GM21528 (cell line): ENCODE measurements around the gene MOB3C.
"Not testable (repeated sequence)": the region's sequence is repeated elsewhere in the genome, so short reads cannot be mapped to it uniquely, and the experiment has no call there.

Experiments used
- ATAC-seq: cut with Tn5 transposase; IDR thresholded peaks from one replicate; pipeline ENCODE4 v1.9.1; 2021; ENCODE audit warnings: mild to moderate bottlenecking, moderate library complexity; ENCODE audit not compliant: unreplicated experiment, low FRiP score

The MOB3C gene

GRCh38 chr1:46616277-46617107 is at the start of gene MOB3C:
Gene MOB3C, minus strand, starts transcription at chr1:46616811. Its CDS starts 3,490 bp downstream, at chr1:46613321.
- peak; percentile 70 for ATAC-seq

DNA sequence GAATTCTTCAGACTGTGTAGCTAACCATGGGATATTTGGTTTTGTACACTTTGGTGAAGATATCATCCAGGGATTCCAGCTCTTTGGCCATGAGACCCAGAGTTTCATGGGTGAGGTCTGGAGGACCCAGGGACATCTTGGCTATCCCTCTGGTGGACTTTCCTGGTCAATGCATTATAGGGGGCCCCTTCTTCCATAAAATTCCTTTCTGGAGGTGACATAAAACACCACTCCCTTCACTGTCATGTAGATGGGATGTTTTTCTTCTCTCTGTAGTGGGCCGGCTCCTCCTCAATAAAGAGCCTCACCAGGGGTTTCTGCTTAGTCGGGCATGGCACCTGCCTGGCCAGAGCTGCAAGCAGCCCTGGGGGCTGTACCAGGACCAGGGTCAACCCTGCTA is 49.4 kb upstream of the MOB3C start:
- ATAC-seq, result no peak

- ATAC-seq, result not testable (repeated sequence)
Measured at GRCh38 chr1:46662919-46663318, 46.3 kb upstream of the MOB3C start.

DNA sequence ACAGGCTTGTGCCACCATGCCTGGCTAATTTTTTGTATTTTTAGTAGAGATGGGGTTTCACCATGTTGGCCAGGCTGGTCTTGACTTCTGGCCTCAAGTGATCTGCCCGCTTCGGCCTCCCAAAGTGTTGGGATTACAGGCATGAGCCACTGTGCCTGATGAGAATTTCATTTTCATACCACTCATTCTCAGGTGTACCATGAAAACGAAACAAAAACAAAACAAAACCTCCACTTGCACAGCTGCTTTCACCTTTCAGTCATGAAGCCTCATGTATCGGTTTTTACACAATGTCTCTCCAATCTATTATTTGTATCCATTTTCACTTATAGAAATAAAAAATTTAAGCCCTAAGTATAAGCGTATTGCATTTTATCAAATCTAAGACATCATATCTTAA is 43.5 kb upstream of the MOB3C start:
- ATAC-seq, result peak; percentile 82

GRCh38 chr1:46659307-46659870 is 42.8 kb upstream of the MOB3C start:
- ATAC-seq, result no peak

DNA sequence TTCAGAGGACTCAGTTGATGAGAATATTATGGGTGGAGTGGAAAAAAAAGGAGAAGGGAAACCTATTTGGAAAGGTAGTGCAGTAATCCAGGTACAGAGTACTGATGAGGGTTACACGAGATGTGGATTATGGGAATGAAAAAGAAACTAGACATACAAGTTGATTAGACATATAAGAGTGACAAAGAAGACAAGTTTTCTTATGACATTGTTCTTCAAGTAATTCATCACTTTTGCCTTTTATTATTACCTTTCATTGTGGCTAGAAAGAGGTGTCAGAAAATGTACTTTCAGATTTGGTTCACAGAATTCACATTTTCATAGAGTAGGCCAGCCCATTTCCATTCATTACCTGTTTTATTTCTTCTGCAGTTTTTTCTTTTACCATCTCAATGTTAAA is 41.2 kb upstream of the MOB3C start:
- ATAC-seq, result no peak

DNA sequence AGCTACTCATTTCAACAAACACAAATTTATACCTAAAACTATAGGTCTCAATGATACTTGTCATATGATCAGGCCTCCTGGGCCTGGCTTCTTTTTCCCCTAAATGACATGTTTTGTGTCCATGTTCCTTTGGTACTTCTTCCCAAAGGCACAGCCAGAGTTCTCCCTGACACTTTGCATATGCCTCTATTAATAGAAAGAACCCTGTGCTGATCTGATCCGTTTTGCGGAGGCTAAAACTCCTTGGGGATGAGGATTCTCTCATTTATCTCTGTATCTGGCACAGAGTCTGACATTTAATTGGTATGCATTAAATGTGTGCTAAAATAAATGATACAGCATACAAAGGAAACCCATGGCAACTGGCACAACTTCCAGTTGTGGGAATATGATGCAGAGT is 40.0 kb upstream of the MOB3C start:
- no peak for ATAC-seq

- no peak for ATAC-seq
Measured at GRCh38 chr1:46655848-46656247, 39.2 kb upstream of the MOB3C start.

DNA sequence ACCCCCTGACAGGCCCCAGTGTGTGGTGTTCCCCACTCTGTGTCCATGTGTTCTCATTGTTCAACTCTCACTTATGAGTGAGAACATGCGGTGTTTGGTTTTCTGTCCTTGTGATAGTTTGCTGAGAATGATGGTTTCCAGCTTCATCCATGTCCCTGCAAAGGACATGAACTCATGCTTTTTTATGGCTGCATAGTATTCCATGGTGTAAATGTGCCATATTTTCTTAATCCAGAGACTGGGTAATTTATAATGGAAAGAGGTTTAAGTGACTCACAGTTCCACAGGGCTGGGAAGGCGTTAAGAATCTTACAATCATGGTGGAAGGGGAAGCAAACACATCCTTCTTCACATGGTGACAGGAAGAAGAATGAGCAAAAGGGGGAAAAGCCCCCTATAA is 38.1 kb upstream of the MOB3C start:
- not testable (repeated sequence) for ATAC-seq

GRCh38 chr1:46654012-46654411 is 37.4 kb upstream of the MOB3C start:
- ATAC-seq, result no peak

DNA sequence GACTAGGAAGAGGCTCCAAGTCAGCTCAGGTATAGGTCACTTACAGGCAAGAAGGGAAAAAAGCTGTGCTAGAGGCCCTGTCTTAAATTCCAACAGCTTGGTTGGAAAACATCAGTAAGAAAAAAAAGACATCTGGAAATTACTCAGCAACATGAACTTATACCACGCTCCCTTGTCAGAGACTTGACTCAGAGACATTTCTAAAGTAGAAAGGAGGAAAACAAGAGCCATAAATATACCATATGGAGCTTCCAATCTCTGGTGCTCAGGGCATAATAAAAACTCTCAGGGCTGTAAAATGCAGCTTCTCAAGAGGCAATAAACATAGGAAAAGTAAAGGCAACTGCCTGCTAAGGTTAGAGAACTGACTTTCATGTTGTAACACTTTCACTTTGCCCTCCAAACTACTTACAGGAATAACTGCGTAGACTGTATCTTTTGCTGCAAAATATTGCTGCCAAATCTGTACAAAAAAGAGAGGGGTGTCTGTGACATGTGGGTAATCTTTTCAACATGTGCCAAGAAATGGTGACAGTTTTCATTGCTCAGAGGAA is 36.9 kb upstream of the MOB3C start:
- no peak for ATAC-seq

GRCh38 chr1:46652321-46653100 is 35.9 kb upstream of the MOB3C start:
- no peak for ATAC-seq

DNA sequence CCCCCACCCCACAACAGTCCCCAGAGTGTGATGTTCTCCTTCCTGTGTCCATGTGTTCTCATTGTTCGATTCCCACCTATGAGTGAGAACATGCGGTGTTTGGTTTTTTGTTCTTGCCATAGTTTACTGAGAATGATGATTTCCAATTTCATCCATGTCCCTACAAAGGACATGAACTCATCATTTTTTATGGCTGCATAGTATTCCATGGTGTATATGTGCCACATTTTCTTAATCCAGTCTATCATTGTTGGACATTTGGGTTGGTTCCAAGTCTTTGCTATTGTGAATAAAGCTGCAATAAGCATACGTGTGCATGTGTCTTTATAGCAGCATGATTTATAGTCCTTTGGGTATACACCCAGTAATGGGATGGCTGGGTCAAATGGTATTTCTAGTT is 34.5 kb upstream of the MOB3C start:
- ATAC-seq, result not testable (repeated sequence)

GRCh38 chr1:46650491-46650890 is 33.9 kb upstream of the MOB3C start:
- no peak for ATAC-seq

DNA sequence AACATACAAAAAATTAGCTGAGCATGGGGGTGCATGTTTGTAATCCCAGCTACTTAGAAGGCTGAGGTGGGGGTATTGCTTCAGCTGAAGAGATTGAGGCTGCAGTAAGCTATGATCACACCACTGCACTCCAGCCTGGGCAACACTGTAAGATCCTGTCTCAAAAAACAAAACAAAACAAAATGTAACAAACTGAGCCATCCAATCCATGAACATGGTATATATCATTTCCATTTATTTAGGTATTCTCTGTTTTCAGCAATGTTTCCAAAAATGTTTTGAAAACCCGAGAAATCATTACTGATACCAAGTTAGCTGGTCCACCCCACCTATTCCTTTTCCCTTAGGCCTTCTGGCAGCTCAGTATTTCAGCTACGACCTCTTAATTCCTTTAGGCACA is 33.2 kb upstream of the MOB3C start:
- no peak for ATAC-seq

DNA sequence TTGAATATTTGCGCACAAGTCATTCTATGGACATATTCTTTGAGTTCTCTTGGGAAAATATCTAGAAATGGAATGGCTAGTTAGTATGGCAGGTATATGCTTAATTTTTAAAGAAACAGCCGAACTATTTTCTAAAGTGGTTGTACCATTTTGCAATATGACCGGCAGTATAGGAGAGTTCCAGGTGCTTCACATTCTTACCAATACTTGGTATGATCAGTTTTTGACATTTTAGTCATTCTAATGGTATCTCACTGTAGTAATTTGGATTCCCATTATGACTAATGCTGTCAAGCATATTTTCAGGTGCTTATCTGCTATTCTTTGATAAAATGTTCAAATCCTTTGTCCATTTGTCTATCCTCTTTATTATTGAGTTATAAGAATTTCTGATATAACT is 31.0 kb upstream of the MOB3C start:
- no peak for ATAC-seq

- ATAC-seq, result no peak
Measured at GRCh38 chr1:46646844-46647243, 30.2 kb upstream of the MOB3C start.

DNA sequence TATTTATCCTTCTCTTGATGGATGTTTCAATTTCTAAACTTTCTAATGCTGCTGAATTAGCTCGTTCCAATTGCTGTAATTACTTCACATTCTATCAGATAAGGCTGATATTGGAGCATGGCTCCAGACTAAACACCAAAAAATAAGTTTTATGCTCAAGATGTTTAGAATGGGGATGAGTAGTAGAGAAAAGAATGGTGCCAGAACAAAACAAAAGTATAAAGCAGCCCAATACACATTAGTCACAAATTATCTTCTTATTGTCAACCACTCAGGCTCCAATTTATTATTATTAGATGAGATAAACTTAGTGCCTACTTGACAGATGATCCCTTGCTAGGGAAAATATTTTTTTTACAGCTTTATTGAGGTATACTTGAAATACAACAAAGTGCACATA is 29.7 kb upstream of the MOB3C start:
- no peak for ATAC-seq

DNA sequence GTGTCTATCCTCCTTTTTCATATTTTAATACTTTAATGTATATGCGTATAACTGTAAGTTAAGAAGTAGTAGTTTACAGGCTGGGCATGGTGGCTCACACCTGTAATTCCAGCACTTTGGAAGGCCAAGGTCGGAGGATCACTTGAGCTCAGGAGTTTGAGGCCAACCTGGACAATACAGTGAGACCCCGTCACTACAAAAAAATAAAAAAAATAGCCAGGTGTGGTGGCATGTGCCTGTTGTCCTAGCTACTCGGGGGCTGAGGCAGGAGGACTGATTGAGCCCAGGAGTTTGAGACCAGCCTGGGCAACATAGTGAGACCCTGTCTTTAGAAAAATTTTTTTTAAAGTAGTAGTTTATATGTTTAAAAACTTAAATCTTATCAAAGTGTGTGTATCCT is 29.2 kb upstream of the MOB3C start:
- no peak for ATAC-seq

- no peak for ATAC-seq
Measured at GRCh38 chr1:46643368-46643775, 26.8 kb upstream of the MOB3C start.

DNA sequence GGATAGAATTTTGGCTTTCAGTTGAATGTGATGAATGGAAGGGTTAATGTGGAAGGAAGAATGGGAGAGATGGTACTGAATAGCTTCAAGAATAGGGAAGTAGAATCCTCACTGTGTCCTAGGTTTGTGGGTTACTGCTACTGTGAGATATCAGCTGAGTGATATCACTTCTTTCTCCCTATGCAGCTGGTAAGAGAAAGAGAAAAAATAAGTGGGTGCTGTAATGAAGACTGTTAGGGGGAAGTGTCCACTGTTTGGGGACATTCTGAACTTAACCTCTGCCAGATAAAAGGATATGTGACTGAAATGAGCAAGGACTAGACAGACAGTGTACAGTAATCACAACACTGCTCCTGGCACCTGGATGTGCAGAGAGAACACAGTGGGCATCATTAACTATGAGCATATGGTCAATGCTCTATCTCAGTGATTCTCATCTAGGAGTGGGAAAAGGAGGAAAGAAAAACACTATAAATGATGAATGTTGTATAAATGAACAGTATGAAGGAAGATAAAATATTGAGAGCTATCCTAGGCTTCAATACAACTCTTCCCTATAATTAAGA is 25.6 kb upstream of the MOB3C start:
- ATAC-seq, result no peak
